ENCODE results near the gene PLA2G2C.

The PLA2G2C gene

DNA sequence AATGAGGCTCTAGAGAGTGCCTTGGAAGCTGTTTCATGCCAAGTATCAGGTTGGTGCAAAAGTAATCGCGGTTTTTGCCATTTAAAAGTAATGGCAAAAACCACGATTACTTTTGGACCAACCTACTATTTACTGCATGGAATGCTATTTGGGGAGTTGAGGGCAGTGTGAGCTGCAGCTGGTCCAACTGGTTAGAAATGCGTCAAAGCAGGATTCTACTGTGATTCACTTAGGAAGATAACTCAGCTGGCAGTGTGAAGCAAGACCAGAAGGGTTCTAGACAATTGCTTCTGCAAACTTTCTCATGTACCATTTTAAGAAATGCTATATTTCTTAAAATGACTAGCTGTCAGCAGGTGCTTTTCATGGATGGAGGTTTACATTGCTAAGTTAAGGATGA is 21.2 kb upstream of the PLA2G2C start:
- no peak for DNase-seq (ENCODE audit: low spot score)

DNA sequence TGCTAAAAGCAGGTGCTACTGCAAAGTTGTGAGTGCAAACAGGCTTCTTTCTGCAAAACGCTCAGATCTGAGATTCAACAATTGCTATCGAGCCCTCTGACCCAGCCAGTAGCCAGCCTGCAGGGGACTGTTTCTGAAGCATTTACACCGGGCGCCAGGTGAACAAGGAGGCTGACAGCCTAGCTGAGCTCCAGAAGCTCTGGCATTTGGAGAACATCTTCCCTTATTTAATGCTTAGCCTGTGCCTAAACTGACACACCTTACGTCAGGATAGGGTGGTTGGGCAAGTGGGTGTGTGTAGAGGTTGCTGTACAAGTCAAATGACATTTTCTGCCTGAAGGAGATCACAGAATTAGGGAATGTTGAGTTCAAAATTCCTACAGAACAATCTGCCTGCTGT is 15.8 kb upstream of the PLA2G2C start:
- DNase-seq (ENCODE audit: low spot score), result no peak

DNA sequence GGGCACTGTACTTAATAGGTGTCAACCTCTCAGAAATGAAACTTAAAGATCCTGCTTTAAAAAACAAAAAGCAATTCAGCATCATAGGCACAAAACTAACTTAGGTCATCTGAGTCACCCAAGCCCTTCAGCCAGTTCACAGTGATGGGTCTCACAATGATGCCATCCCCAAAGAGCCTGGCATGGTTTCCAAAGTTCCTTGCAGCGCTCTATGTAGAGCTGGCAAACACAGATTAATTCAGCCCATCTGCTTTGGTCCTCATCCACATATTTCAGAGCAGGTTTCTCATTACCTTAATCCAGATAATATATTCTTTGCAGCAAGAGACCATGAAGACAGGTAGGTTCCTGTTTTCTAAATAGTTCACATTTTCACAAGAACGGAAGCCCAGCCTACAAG is 14.6 kb upstream of the PLA2G2C start:
- DNase-seq (ENCODE audit: low spot score), result no peak

DNA sequence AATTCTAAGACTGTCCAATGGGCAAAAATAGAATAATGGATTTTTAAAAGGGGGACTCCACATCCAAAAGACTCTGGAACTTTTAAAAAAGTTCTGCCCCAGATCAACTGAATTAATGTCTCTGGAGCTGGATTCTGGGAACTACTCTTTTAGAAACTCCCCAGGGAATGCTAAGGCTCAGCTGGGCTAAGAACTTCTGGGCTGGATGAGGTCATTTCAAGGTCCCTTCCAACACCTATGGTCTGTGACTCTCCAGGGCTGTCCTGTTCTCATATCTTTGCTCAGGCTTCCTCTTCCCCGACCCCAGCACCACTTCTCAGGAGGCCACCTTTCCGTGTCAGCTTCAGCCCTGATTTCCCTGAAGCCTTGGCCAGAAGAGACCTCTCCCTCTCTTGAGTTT is 13.5 kb upstream of the PLA2G2C start:
- DNase-seq (ENCODE audit: low spot score), result no peak

DNA sequence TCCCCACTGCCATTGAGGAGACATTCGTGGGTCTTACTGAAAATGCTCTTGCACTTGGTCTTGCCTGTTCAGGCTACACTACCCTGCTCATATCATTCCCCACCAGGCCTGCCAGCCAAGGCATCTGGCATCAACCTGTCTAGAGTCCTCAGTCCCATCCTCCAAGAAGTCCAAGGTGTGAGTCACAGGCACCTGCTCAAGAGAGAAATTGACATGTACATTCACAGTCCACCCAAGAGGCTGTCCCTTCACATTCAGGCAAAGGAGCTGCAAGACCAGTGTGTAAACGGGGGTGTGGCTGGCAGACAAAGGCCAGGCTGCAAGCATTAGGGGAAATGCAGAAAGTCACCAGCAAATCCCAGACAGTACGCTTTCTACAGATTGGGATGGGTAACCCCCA is 13.1 kb upstream of the PLA2G2C start:
- no peak for DNase-seq (ENCODE audit: low spot score)

DNA sequence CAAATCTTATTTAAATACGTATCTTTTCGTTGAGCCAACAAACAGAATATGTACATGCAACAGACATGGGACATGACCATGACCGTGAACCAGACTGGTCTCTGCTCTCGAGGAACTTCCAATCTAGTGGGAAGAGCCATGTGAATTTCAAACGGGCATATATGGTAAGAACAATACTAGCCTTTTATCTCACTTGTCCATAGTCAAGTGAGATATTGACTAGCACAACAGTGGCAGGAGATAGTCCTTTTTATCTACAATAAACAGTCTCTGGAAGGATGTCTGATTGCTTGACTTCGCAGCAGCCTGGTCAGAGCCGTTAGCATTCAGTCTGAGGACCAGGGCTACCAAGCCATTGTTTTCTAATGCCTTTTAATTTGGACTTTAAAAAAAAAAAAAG is 12.6 kb upstream of the PLA2G2C start:
- DNase-seq (ENCODE audit: low spot score), result no peak

DNA sequence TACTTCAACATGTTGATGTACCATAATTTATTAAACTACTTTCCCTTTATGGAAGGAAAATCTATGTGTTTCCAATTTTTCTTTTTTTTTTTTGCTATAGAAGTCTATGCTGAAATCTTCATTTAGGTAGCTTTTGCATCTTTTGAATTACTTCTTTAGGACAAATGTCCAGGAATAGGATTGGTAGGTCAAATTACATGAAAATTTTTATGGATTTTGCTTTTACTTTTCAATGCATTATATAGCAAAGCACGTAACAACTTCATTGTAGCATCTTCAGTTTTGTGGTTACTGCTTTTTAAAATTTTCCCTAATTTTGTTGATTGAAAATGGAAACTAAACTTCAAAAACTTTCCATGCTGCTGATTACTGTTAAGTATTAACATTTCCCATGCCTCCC is 12.0 kb upstream of the PLA2G2C start:
- DNase-seq (ENCODE audit: low spot score), result no peak

DNA sequence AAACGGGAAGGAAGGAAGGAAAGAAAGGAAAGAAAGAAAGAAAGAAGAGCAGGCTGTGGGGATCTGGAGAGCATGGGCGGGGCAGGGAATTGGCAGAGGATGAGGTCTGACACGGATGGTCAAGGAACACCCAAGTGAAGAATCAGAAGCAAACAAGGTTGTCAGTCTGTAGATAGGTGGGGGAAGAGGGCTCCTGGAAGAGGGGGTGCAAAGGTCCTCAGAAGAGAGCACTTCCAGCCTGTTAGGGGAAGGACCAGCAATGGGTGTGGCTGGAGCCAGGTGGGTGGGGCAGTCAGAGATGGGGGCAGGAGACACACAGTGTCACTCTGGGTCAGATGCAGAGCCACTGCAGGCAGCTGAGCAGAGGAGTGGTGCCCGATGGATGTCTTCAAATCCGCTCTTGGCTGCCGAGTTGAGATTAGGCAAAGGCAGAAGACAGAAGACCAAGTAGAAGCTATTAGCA is 11.0 kb upstream of the PLA2G2C start:
- peak; percentile 55 for DNase-seq (ENCODE audit: low spot score)

DNA sequence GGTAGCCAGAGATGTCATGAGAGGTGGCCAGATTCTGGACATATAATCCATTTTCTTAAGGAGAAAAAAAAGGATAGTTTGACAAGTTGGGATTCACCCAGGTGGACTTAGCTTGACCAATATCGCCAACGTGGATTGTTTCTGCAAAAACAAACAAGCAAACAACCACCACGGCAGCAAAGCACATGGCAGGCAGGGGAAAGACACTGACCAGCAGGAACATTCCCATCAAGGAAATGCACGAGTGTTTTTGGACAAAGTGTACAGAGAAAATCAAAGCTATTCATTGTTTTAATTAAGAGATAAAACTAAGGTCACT is 9.1 kb upstream of the PLA2G2C start:
- no peak for DNase-seq (ENCODE audit: low spot score)

DNA sequence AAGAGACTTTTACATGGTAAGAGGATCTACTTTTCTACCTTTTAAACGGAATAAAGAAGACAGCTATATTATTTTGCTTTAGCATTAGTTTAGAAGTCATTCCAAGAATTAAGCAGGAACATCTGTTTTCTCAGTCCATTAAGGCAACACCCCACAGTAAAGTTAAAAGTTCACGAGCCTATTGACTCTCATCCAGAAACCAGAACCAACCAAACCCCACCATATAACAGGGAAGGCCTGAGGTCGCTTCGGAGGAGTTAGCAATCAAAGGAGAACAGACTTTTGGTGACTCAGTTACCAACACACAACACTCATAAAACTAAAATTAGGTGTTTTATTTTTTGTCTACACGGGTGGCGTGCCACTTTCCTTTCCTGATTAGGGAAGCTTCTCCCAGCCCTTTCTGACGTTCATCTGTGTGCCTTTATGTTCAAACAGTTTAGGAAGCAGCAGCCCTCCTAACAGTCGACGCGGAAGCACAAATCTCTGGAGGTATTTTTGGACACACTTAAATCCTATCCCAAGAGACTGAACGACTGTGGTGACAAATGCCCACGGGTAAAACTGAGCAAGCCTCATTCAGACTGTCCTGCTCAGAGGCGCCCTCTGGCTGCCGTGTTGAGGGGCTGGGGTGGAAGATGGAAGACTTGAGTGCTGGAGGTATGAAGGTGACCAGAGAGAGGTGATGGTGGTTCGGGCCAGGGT is 8.6 kb upstream of the PLA2G2C start:
- DNase-seq (ENCODE audit: low spot score), result peak; percentile 71

DNA sequence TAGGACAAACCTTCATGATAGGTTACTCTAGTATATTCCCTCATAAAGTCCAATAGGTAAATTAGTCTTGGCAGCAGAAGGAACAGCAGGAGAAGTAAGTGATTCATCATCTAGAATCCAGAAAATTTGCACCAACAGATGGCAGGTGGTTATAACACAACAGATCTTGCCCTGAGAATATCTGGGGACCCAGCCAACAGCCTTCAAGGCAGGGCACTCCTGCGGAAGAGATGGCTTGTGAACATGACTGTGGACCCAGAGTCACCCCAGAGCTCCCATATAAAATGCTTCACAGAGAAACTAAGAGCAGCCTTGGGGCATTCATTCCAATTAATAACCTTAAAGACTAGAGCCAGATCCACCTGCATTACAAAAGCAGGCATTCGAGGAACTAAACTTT is 7.9 kb upstream of the PLA2G2C start:
- DNase-seq (ENCODE audit: low spot score), result no peak

DNA sequence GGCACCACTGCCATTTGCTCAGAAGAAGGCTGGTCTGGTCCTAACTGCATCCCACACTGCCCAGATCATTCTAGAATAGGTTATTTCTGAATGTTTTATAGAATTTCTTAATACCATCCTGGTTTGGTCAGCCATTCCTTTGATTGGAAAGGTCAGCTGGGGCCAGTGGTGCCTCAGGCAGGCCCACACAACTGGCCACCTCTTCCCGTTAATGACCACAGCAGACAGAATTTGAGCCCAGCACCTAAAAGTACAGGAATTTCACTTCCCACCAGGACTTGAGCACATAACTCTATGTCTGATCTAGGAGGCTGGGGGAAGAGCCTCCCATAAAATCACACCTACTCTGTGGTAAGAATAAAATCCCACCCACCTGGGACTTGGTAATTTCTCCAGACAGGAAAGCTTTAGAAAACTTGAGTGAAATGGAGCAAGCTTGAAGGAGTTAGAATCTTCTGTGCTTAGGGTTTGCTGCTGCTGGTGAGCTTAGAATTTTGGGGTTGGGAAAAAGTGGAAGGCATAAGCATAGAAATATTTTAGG is 6.6 kb upstream of the PLA2G2C start:
- no peak for DNase-seq (ENCODE audit: low spot score)

DNA sequence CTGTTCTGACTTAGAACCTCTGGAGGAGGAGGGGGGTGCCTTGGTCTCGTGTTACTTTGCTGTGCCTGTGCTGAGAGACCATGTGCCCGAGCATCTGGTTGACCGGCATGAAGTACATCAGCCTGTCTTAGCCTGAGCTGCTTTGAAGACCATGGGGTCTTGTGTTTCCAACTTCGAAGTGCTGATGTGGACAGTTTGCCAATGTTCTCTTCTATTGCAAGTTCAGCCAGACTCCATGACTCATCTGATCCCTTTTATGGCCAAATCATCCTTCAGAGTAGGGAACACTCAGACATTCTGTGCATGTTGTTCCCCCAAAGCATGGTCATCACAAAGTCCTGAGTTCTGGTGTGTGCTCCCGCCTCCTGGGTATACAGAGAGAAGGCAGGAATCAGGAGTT is 6.0 kb upstream of the PLA2G2C start:
- no peak for DNase-seq (ENCODE audit: low spot score)

DNA sequence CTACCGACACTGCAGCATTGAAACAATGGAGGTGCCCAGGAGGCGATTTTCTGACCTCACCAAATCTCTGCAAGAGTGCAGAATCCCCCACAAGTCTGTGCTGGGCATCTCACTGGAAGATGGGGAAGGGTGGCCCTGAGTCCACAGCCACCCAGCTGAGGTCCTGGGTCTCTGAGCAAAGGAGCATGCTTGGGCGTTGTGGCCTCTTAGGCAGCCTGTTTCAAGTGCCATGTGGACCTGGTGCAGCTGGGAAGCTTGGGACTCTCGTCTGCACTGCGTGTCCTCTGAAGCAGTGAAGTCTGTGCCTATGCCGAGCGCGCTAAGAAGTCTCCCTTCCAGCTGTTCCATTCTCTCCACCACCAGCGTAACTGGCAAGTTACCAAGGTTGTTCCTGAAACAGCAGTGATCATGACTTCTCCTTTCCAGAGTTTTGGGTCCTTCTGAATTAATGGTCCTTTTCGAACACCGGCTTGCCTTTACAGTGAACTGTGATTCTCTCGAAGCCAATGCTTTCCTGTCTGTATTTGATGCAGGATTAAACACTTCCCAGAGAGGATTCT is 5.0 kb upstream of the PLA2G2C start:
- no peak for DNase-seq (ENCODE audit: low spot score)

DNA sequence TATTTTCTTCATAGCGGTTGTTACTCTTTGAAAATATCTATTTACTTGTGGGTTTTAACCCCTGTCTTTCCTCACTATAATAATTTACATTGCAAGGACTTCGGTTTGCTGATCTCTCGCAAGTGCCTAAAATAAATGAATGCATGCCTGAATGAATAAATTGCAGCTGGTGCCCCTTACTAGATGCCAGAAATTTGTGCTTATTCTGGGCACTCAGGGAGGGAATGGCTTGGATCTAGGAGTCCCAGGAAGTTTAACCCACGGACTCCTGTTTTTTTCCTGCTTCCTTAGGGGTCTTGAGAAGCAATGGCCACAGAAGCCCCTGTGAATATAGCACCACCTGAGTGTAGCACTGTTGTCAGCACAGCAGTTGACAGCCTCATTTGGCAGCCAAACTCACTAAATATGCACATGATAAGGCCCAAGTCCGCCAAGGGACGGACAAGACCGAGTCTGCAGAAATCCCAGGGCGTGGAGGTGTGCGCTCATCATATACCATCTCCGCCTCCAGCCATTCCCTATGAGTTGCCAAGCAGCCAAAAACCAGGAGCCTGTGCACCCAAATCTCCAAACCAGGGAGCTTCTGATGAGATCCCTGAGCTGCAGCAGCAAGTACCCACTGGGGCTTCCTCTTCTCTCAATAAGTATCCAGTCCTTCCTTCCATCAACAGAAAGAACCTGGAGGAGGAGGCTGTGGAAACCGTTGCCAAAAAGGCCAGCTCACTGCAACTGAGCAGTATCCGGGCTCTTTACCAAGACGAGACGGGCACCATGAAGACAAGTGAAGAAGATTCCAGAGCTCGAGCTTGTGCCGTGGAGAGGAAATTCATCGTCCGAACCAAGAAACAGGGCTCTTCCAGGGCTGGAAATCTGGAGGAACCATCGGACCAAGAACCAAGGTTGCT is 4.2 kb upstream of the PLA2G2C start:
- no peak for DNase-seq (ENCODE audit: low spot score)

DNA sequence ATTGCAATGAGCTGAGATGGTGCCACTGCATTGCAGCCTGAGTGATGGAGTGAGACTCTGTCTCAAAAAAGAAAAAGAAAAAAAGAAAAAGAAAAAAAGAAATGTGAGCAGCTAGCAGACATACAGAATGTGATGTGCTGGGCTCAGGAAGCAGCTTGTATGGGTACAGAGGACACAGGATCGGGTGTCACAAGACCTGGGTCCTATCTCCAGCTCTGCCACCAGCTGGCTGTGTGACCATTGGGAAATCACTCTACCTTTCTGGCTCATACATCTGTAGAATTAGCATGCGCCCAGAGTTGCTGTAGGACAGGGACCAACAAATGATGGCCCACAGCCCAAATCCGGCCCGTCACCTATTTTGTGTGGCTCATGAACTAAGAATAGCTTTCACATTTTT is 3.3 kb upstream of the PLA2G2C start:
- no peak for DNase-seq (ENCODE audit: low spot score)

DNA sequence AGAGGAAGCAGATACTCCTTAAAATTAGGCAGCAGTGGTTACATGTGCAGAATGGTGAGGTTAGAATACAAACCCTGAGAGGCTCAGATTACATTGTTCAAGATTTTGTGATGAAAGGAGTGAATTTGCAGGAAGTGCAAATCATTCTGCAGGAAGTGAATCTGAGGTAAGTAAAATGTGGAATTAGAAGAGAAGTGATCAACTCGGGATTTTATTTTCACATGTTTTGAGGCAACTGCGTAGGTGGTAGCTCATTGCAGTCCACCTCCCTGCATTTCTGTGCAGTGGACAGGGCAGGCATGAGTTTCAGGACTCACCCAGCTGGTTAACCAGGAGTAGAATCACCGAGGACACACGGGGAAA is 2.1 kb upstream of the PLA2G2C start:
- no peak for DNase-seq (ENCODE audit: low spot score)

DNA sequence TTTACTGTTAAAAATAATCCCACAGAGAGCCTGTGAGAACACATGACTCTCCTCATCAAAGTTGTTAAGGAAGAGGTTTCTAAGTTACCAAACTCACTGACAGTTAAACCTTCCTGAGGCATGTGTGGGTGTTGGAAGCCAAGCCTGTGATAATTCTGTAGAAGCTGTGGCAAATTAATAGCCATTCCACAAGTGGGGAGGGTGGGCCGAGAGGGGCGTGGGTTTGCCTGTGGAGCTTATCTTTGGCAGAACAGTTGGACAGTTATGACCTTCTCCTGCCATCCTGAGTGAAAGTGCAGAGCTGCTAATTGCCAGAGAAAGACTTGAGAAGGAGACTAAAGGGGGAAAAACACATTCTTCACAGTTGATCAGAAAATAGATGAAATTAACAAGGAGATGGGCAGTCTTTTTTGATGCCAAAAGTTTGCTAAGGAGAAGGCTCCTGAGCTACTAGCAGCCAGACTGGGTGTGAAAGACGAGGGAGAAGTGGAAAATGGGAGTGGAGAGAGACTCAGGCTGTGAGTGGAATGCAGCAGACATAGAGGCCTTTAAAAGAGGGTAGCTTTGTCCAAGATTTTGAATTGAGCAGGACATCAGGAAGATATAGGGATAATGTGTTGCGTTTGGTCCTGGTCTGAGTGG is 1.6 kb upstream of the PLA2G2C start:
- peak; percentile 36 for DNase-seq (ENCODE audit: low spot score)

DNA sequence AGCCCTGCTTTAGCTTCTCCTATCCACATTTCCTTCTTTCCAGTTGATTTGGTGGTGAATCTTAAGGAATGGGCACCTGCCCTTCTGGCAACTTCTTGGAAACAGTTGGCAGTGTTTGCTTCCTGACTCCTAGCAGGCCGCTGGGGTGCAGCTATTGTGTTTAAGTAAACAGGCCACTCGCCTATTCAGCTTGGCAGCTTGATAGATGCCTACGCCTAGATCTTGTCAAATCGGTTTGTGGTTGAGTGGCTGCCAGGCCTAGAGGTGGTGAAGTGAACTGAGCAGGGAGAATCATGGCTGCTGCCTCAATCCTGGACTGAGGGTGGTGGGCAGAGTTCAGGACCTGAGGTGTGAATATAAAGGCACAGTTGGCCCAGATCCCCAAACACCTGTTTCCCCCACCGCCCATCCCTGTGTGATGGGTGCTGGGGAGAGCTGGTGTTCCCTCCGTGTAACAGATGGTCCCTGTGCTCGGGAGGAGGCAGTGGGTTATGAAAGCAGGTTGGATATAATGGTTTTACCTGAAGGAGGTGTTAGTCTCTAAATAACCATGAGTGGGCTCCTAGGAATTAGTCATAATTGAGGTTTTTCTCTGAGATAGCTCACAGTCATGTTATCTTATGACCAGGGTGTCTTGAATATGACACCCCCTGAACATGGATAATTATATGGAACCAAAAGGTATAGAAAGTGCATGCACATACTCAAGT is 940 bp upstream of the PLA2G2C start:
- peak; percentile 61 for DNase-seq (ENCODE audit: low spot score)

DNA sequence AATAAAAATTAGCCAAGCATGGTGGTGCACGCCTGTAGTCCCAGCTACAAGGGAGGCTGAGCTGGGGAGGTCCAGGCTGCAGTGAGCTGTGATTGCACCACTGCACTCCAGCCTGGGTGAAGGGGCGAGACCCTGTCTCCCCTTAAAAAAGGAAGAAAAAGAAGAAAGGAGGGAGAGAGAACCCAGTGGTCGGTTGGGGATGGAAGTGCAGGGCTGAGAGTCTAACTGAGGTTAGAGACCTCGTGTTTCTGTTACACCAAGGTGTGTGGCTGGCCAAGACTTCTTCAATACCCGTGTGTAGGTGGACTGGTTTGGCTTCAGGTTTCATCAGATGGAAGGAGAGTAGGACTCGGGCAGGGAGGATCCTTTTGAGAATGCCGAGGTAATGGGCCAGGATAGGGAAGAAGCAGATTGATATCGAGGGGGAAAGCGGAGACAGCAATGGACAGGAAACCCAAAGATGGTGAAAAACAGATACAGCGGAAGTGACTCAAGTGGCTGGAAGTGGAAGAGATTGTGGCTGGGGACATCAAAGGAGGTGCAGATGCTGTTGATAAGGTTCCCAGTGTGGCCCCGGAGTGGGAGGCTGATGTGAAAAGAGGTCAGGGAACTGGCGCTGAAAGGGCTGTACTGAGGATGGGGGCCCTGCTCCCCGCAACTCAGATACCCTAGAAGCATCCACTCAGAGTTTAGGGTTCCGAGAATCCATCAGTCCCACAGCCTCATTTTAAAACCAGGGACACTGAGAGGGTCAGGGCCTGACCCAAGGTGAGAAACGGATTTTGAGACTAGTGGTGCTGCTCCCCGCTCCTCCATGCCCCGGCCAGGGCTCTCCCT is 1.1 kb downstream of the PLA2G2C start:
- DNase-seq (ENCODE audit: low spot score), result peak; percentile 38

DNA sequence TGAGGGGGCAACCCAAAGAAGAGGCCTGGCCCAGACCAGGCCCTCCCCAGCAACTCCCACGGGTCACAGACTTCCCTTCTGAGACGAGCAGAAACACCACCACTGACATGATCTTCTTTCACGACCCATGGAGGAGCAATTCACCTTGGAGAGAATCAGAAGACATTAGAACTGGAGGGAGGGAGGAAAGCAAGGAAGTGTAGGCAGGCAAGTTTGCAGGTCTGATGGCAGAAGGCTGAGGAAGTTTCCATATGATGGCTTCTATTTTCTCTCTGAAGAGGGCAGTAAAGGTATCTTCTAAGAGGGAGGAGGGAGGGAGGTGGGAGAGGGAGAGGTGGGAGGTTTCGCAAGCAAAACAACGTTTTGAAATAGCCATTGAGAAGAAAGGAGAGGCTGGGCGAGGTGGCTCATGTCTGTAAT is 1.8 kb downstream of the PLA2G2C start:
- no peak for DNase-seq (ENCODE audit: low spot score)

Data from hematopoietic multipotent progenitor cell treated with erythropoietin and hydrocortisone succinate and interleukin-3 and kit ligand, for 17 days (in vitro differentiated cells).